Left ventricle myocardium superior (tissue), 1 donor: ENCODE data around the gene NSUN6. TPM values are rescaled to one million over a fixed set of nuclear protein-coding genes. Genes with fewer than 3 reads are reported as not detected.
A peak's percentile ranks its signal among the peaks of the same experiment; 100 is the strongest.

Source experiments
- ATAC-seq: fragments of 200-7000 bp; cut with Tn5 transposase; one replicate; pipeline ENCODE4 v1.9.1; 2020; ENCODE audit warnings: mild to moderate bottlenecking, moderate library complexity
- DNase-seq: peaks from one replicate; pipeline ENCODE4 v3.0.0-alpha.2; 2020
- intact Hi-C: fragments of 100-400 bp; cut with micrococcal nuclease; formaldehyde crosslinking; loops from one replicate; pipeline ENCODE4 v1.11.0; 2022
- total RNA-seq: library from RNA; stranded (reverse); fragmentation: NEBNext Ultra II Directional; extraction: Animal tissue kit (Norgen Biotek cat#: 25700); gene quantifications from one replicate; pipeline ENCODE4 v1.2.1, GENCODE V29; 2021
- donor health status: DM: no; HTN: yes; CAD: no; lungs with severe emphysema.

NSUN6 gene
- total RNA-seq, 1 donor from 2014 or later = 6.7 TPM

GRCh38 chr10:18528292-18528691 lies 123.1 kb downstream of the NSUN6 start:
- no peak for DNase-seq
- no peak for ATAC-seq
- intact Hi-C loops = no loop called here

- ATAC-seq = peak; percentile 8
- no peak for DNase-seq
- intact Hi-C loops = no loop called here
These were observed 123.7 kb downstream of the NSUN6 start for GRCh38 chr10:18527687-18528086.

- DNase-seq (no peak), ATAC-seq (no peak)
- intact Hi-C loops = no loop called here
These were observed 127.5 kb downstream of the NSUN6 start for GRCh38 chr10:18523858-18524257.

GRCh38 chr10:18523025-18523424 lies 128.4 kb downstream of the NSUN6 start:
- intact Hi-C loops = no loop called here
- no peak for ATAC-seq
- DNase-seq = no peak

GRCh38 chr10:18516851-18517250 lies 134.5 kb downstream of the NSUN6 start:
- intact Hi-C loops = no loop called here
- ATAC-seq = no peak
- DNase-seq = no peak

- intact Hi-C loops = no loop called here
- ATAC-seq (no peak), DNase-seq (no peak)
These were observed 136.8 kb downstream of the NSUN6 start for GRCh38 chr10:18514537-18514936.

- DNase-seq (no peak), ATAC-seq (no peak)
- intact Hi-C loops = no loop called here
These were observed 142.8 kb downstream of the NSUN6 start for GRCh38 chr10:18508587-18508986.

GRCh38 chr10:18505456-18506118 lies 145.8 kb downstream of the NSUN6 start:
- ATAC-seq (peak; percentile 58), DNase-seq (no peak)
- intact Hi-C loops = no loop called here

GRCh38 chr10:18504161-18504560 lies 147.2 kb downstream of the NSUN6 start:
- DNase-seq = no peak
- intact Hi-C loops = no loop called here
- ATAC-seq = no peak

- no peak for DNase-seq
- ATAC-seq = no peak
- intact Hi-C loops = no loop called here
These were observed 149.8 kb downstream of the NSUN6 start for GRCh38 chr10:18501629-18502028.

- ATAC-seq (no peak), DNase-seq (no peak)
- intact Hi-C loops = no loop called here
These were observed 150.2 kb downstream of the NSUN6 start for GRCh38 chr10:18501198-18501597.

GRCh38 chr10:18500576-18500975 lies 150.8 kb downstream of the NSUN6 start:
- ATAC-seq = no peak

GRCh38 chr10:18498998-18499397 lies 152.4 kb downstream of the NSUN6 start:
- DNase-seq (no peak), ATAC-seq (no peak)
- intact Hi-C loops = no loop called here

More at GRCh38 chr10:18500576-18500975, 150.8 kb downstream of the NSUN6 start:
- DNase-seq = no peak
- intact Hi-C loops = no loop called here

- DNase-seq (no peak), ATAC-seq (no peak)
- intact Hi-C loops = no loop called here
These were observed 153.5 kb downstream of the NSUN6 start for GRCh38 chr10:18497806-18498369.

Other genes with a start within 250 kb of the NSUN6 start
- gene ARL5B, start 7.8 kb upstream of the NSUN6 start, total RNA-seq = 6.9 TPM